OCI-LY3 (cell line): ENCODE results near the gene LGMN.
A peak's percentile ranks its signal among the peaks of the same experiment; 100 is the strongest.
"Not testable (repeated sequence)": the region's sequence is repeated elsewhere in the genome, so short reads cannot be mapped to it uniquely, and the experiment has no call there.

ENCODE experiments used
- CTCF ChIP-seq: fragments of 200-600, 300-600 bp; sonication (generic); IDR thresholded peaks from 2 replicates; pipeline ENCODE4 v1.5.1; 2014; ENCODE audit warnings: antibody characterized with exemption, low read length, low read depth
- EZH2phosphoT487 ChIP-seq: fragments of 200-600 bp; shearing (Covaris generic); IDR thresholded peaks from 2 replicates; pipeline ENCODE4 v1.6.1; 2018; ENCODE audit warnings: antibody characterized with exemption, mixed run types, low read depth

GRCh38 chr14:92714739-92715307, 33.6 kb downstream of the LGMN start:
- peak; percentile 85 for TF ChIP-seq CTCF
- not testable (repeated sequence) for TF ChIP-seq EZH2phosphoT487
